ENCODE data around the gene HPCAL4.

- TF ChIP-seq, protein P1, sequence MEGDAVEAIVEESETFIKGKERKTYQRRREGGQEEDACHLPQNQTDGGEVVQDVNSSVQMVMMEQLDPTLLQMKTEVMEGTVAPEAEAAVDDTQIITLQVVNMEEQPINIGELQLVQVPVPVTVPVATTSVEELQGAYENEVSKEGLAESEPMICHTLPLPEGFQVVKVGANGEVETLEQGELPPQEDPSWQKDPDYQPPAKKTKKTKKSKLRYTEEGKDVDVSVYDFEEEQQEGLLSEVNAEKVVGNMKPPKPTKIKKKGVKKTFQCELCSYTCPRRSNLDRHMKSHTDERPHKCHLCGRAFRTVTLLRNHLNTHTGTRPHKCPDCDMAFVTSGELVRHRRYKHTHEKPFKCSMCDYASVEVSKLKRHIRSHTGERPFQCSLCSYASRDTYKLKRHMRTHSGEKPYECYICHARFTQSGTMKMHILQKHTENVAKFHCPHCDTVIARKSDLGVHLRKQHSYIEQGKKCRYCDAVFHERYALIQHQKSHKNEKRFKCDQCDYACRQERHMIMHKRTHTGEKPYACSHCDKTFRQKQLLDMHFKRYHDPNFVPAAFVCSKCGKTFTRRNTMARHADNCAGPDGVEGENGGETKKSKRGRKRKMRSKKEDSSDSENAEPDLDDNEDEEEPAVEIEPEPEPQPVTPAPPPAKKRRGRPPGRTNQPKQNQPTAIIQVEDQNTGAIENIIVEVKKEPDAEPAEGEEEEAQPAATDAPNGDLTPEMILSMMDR (IDR thresholded peaks at IDR 0.05; ENCODE audit: low read length): no peak
- no peak for TF ChIP-seq EZH2 (optimal IDR thresholded peaks at IDR 0.05; ENCODE audit: low read depth, low read length)
These were observed 48.4 kb downstream of the HPCAL4 start for GRCh38 chr1:39642796-39643195.
